CD1c-positive myeloid dendritic cell (primary cell): Measurements from ENCODE around the gene LRRC59.
"Not testable (repeated sequence)": the region's sequence is repeated elsewhere in the genome, so short reads cannot be mapped to it uniquely, and the experiment has no call there.

Experiments used
- DNase-seq: peaks from one replicate; pipeline ENCODE4 v3.0.0-alpha.2; 2016; ENCODE audit errors: extremely low spot score

Gene LRRC59

DNA sequence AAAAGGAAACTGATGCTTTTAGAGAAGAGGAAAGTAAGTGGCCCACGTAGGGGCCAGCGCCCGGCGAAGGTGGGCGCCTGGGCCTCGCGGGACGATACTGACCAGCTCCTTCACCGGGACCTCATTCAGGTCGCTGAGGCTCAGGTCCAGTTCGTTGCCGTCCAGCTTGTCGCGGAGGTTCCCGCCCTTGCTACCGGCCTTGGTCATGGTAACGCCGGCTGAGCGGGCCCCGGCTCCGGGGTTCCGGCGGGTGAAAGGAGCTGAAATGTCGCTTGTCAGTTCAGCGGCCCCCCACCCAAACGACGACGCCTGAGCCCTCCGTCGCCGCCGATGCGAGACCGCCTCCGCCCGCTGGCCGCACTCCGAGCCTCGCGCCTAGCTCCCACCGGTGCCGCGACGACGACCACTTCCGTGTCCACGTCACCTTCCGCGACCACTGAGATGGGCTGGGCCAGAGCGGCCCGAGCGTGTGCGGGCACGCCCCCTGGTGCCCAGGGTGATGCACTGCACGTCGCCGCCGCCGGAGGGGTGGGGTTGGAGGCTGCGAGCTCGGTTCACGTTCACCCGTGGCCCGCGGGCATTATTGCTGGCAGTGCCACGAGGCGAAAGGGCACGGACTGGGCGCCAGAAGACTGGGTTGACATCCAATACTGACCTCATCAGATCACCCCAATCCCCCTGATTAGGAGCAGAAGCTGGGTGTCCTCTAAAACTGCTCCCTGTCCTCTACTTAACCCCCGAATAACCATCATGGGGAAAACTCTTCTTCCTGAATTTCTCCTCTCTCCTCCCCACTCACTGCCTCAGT is at the start of gene LRRC59:
Gene LRRC59 (minus strand): TSS at position 413 of the 808 bp plus-strand sequence. CDS start 206 bp downstream, at position 207.
- DNase-seq: peak; percentile 93

DNA sequence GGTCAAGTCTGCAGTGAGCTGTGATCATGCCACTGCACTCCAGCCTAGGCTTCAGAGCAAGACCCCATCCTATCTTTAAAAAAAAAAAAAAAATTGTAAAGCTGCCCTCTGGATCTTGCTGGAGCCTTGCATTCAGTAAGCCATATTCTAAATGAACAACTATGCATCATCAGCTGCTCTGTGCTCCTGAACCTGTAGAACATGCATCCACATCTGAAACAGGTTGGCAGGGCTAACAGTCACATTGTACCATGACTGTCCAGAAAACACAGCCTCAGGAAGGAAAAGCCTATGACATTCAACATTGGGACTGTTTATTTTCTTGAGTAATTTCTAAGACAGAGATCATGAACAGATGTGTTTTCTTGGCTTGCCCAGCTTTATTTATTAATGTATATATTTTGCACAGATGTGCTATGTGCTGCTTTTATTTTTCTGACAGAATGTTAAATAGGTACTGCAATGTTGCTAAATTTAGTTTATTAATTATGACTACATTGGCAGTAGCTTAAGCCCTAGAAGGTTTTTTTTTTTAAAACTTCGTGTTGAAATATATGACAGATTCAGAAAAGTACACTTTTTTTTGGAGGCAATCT is 48.5 kb upstream of the LRRC59 start:
- DNase-seq: no peak

- no peak for DNase-seq
These were observed 47.8 kb upstream of the LRRC59 start for GRCh38 chr17:50444841-50445715.

- DNase-seq: no peak
These were observed 46.2 kb upstream of the LRRC59 start for GRCh38 chr17:50443505-50443974.

DNA sequence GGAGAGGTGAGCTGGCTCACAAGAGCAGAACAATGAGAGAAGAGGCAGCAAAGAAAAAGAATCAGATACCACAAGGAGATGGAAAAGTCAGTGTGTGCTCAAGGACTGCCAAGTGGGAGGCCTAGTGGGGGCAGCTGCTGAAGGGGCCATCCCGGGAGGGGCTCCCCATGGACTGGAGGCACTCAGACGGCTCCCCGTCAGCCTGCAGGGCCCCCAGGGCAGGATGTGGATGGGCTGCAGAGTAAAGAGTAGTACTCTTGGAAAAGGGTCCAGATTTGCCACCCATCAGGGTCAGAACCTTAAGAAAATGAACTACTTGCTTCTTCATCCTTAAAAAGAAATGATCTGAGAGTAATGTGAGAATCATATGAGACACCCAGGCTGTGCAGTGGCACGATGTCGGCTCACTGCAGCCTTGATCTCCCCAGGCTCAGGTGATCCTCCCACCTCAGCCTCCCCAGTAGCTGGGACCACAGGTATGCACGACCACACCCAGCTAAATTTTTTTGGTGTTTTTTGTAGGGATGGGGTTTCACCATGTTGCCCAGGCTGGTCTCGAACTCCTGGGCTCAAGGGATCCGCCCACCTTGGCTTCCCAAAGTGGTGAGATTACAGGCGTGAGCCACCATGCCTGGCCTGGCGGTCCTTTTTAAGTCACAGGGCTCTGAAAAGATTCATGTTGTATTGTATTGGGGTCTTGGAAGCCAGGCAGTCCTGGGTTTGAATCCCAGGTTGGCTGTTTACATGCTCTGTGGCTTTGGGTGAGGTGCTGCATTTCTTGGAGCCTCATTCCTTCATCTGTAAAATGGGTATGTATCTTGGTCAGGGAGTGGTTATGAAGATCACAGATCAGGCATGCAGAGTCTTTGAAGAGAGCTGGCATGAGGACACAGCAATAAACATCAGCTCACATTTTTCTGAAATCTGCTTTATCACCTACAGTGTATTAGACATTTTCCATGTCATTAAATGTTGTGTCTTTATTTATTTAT is 43.8 kb upstream of the LRRC59 start:
- no peak for DNase-seq

DNA sequence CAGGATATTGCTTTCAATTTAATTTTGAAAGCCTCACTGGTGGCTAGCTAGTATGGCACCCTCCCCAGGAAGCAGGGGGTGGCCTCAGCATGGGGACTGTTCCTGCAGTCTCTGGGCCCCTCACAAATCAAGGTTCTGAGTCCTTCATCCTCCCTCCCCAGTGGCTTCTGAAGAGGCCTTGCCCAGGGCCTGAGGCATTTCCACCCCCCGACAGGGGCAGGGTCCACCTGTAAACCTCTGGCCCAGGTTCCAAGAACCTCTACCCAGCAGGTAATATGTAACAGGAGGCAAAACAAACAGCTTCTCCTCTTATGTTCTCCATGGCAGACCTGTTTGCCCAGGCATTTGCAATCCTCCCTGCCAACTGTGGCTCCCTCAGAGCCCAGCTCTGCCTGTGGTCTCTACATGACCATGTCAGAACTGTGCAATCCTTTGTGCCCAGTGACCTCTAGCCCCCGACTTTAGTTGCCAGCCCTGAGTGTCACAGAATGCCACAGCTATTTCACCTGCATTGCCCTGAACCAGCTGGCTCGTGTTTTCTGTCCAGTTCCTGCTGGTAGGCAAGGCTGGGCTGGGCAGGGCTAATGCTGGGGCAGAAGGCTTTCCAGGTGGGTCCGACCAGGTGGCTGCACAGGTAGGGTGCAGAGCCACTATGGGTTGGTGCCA is 43.0 kb upstream of the LRRC59 start:
- no peak for DNase-seq

DNA sequence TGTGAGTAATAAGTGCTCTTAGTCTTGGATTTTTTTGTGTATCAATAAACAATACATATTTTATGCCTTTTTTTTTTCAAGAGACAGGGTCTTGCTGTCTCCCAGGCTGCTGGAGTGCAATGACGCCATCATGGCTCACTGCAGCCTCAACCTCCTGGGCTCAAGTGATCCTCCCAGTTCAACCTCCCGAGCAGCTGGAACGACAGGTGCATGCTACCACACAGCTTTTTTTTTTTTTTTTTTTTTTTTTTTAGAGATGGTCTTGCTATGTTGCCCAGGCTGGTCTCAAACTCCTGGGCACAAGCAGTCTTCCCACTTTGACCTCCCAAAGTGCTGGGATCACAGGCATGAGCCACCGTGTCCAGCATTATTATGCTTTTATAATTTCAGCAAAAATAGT is 41.7 kb upstream of the LRRC59 start:
- DNase-seq: no peak

- no peak for DNase-seq
These were observed 40.1 kb upstream of the LRRC59 start for GRCh38 chr17:50437409-50437808.

DNA sequence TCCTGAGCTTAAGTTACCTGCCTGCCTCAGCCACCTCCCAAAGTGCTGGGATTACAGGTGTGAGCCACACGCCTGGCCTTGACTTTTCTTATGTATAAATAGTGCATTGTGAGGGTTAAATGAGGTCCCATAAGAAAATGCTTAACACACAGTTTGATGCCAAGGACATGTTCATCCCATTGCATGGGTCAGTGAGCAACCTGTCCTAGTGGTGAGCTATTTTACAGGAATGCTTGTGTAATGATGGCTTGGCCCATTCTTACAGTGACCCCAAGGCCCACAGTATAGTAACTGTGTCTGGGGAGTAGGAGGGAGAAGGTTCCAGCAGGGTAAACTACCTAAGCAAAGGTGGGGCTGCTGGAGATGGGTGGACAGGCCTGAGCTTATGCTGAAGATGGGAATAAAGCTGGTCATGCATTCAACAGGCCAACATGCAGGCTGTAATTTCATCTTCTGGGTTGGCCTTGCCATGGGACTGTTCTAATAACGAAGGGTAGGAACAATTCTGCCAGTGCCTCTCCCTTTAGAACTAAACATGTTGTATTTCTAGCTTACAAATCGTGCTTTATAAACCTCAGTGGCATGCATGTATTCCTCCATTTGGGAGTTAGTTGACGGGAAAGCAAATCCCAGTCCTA is 34.9 kb upstream of the LRRC59 start:
- no peak for DNase-seq

DNA sequence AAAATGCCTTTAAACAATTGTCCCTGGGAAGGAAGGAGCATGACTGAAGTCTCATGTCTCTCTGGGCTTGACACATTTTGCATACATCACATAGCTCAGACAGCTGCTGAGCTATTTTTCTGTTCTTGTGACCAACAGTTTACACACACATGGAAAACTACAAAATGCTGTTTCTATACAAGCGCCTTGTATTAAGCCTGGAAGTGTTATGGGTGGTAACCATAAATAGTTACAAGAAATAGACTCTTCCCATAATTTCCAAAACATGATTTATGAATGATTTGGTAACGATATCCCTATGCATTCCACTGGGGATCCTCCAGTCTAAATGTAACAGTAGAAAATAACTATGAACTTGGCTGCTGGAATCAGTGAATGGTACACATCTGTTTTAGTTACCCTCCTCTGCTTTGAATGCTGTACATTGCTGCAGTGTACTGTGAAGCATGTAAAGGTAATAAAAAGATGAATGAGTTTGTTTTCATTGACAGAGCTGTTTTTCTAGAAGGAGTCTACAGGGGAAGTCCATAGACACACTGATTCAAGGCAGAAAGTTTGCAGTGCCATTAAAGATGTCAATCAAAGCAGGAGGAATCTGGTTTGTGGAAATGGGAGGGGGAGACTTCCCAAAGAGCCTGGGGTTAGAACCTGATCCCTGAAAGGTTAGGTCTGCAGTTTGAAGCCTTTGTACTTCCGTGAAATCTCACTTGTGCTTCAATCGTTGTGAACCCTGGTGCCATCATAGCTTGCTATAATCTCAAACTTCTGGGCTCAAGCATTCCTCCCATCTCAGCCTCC is 33.7 kb upstream of the LRRC59 start:
- DNase-seq: no peak

GRCh38 chr17:50429793-50430192 is 32.5 kb upstream of the LRRC59 start:
- DNase-seq: no peak

DNA sequence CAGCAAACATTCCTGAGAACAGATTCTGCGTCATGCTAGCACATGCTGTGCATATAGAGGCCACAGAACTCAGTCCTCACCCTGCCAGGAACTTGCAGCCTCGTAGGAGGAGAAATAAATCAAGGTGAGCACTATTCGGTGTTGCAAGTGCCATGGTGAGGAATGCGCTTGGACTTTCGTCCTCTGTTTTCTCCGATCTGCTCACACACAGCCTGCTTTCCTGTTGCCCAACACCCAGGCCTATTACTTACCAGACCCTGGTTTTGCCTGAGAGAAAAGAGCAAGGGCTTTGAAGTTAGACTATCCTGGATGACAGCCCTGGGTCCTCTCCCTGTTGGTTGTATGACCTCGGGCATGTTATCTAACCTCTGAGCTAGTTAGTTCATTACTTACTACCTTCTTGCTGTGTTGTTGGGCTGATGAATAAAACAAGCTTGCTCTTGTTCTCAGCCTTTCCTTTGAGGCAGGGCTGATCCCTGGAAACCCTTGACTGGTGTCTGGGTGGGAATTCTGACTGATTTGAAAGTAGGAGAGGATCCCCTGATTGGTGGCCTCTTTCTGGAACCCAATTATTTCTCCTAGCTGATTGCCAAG is 31.6 kb upstream of the LRRC59 start:
- no peak for DNase-seq

GRCh38 chr17:50428126-50428525 is 30.8 kb upstream of the LRRC59 start:
- DNase-seq: not testable (repeated sequence)

DNA sequence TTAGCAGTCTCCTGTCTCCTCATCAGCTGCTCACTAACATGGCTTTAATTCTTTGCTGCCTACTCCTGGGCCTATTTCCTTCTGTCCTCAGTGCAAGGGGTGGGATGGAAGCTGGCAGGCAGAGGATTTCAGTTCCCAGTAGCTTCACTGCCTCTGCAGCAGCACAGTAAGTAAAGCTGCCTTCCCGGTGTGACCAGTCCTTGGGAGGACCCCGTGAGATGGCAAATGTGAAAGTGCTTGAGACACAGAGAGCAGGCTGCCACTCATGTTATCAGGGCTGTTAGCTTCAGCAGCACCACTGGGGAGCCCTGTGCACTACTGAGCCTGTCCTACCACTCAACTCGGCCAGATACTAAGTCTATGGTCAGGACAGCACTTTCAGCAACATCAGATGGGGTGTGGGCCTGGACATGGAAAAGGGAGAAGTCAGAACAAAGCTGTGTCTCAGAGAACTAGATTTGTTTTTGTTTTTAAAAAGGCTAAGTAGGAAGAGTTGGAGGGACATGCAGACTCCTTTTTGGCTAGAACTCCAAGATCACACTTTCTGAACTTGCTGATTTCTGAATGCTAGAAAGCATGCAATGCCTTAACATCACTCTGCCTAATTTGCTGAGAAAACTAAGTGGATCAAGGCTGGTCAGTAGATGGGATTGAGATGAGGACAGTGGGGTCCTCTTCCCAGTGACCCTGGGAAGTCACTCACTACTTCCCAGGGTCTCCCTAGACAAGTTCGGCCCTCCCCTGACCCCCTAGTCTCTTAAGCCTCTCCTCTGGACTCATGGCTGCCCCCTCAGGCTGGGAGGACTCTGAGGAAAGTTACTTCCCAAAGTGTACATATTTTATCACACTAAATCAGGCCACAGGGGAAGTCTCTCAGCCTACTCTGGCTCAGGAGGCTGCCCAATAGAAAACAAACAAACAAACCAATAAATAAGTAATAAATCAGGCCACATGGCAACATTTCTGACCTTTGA is 29.8 kb upstream of the LRRC59 start:
- peak; percentile 43 for DNase-seq

DNA sequence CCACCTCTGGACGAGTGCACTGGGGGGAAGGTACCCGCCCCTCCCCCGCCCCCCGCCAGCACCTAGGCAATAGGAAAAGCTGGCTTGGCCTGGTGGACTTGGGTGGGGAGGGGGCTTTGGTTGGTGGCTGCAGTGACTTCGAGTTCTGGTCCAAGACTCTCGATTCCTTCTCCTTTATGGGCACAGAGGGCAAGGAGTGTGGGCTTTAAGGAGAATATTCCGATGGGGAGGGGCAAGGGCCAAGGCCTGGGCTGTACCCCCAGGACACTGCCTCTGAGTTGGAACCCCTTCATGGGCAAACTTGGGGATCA is 29.1 kb upstream of the LRRC59 start:
- DNase-seq: no peak

DNA sequence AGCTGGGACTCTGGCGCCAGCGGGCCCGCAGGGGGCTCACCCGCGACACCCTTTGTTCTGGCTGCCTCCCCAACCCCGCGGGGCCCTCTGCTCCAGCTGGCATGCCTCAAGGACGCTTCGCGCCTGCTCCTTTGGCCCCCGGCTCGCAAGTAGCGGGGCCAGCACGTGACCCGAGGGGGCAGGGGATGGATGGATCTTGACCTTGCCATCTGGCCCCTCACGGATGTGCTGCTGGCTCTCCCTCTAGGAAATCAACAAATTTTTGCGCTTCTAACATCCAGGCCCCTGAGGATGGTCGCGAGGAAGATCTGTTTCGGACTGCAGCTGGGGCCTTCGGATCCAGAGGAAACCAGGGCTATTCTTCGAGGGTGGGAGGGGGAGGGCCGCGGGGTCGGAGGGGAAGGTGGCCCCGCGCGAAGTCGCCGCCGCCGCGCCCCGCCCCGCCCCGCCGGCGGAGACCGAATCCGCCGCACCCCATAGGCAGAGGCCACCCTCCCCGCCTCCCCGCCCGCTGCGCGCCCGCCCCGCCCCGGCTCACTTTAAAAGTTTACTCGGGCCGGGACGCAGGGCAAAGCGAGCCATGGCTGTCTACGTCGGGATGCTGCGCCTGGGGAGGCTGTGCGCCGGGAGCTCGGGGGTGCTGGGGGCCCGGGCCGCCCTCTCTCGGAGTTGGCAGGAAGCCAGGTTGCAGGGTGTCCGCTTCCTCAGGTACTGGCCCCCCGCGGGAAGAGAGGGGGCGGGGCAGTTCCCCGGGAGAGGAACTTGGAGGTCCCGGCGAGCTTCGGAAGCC is 28.6 kb upstream of the LRRC59 start, which contains the start of gene ACSF2:
Gene ACSF2 (plus strand): TSS at position 537 of the 790 bp plus-strand sequence. CDS start 44 bp downstream, at position 581.
- DNase-seq: peak; percentile 71
